Activated CD8-positive, alpha-beta memory T cell treated with anti-CD3 and anti-CD28 coated beads, Interleukin-2, amount 50 U/mL, for 24 hours (primary cell): ENCODE measurements around the gene LRRC63.
A peak's percentile ranks its signal among the peaks of the same experiment; 100 is the strongest.

Experiments used
- DNase-seq: peaks from one replicate; pipeline ENCODE4 v3.0.0-alpha.2; 2020; ENCODE audit errors: extremely low read depth

The LRRC63 gene

GRCh38 chr13:46311217-46311616 lies 99.5 kb downstream of the LRRC63 start:
- DNase-seq: no peak

GRCh38 chr13:46313024-46313423 lies 101.3 kb downstream of the LRRC63 start:
- DNase-seq: no peak

- no peak for DNase-seq
Observed at GRCh38 chr13:46313432-46314257, 101.9 kb downstream of the LRRC63 start.

- DNase-seq: no peak
Observed at GRCh38 chr13:46314587-46314986, 102.9 kb downstream of the LRRC63 start.

GRCh38 chr13:46315036-46315435 lies 103.3 kb downstream of the LRRC63 start:
- DNase-seq: no peak

- no peak for DNase-seq
Observed at GRCh38 chr13:46315491-46316075, 103.9 kb downstream of the LRRC63 start.

- DNase-seq: no peak
Observed at GRCh38 chr13:46317120-46317519, 105.4 kb downstream of the LRRC63 start.

GRCh38 chr13:46318986-46319385 lies 107.3 kb downstream of the LRRC63 start:
- DNase-seq: no peak

GRCh38 chr13:46320406-46320805 lies 108.7 kb downstream of the LRRC63 start:
- DNase-seq: no peak

GRCh38 chr13:46320821-46321220 lies 109.1 kb downstream of the LRRC63 start:
- no peak for DNase-seq

GRCh38 chr13:46321494-46322225 lies 109.9 kb downstream of the LRRC63 start:
- DNase-seq: peak; percentile 37

- no peak for DNase-seq
Observed at GRCh38 chr13:46324976-46325375, 113.2 kb downstream of the LRRC63 start.
